CD4-positive, alpha-beta T cell (primary cell): ENCODE results near the gene EPRS1. TPM values are rescaled to one million over a fixed set of nuclear protein-coding genes. Genes with fewer than 3 reads are reported as not detected.

Experiments used
- ATAC-seq: fragments of 200-7000 bp; cut with Tn5 transposase; one replicate; pipeline ENCODE4 v1.10.0; 2022; ENCODE audit warnings: mild to moderate bottlenecking; ENCODE audit not compliant: poor library complexity
- CTCF ChIA-PET: fragments of 350-600 bp; sonication (Branson Sonifier 250); formaldehyde crosslinking; loops from one replicate; lab custom pipeline; 2021; ENCODE audit warnings: antibody characterized with exemption, inconsistent platforms; lab: Charles Lee
- POLR2A ChIA-PET: fragments of 350-600 bp; sonication (Branson Sonifier 250); formaldehyde crosslinking; loops from one replicate; lab custom pipeline; 2021; ENCODE audit warnings: antibody characterized with exemption, inconsistent platforms; lab: Charles Lee
- DNase-seq, 14 experiments: peaks; one replicate each; pipeline ENCODE4 v3.0.0-alpha.2; 2013 to 2020; ENCODE audit warnings: mixed read lengths in 2 of 14
- H3K27ac ChIP-seq, 2 donors: one replicate each; pipeline versions ENCODE4 v1.5.1 to v1.7.0; 2013; ENCODE audit warnings: low read length in 2 of 2, low read depth in 1 of 2, mild to moderate bottlenecking in 1 of 2
- H3K27me3 ChIP-seq, 2 experiments: 1 replicate in 1 of 2; 2 replicates in 1 of 2; pipeline versions ENCODE4 v1.6.1 to v1.7.0; 2013; ENCODE audit warnings: low read length in 2 of 2, control low read depth in 1 of 2, mild to moderate bottlenecking in 1 of 2, moderate library complexity in 1 of 2; ENCODE audit not compliant: insufficient read depth in 2 of 2, control insufficient read depth in 1 of 2
- H3K36me3 ChIP-seq: one replicate; pipeline ENCODE4 v1.6.1; 2013; ENCODE audit warnings: low read length, control low read depth; ENCODE audit not compliant: insufficient read depth
- H3K4me1 ChIP-seq: one replicate; pipeline ENCODE4 v1.6.1; 2013; ENCODE audit warnings: low read length, control low read depth; ENCODE audit not compliant: insufficient read depth
- H3K4me3 ChIP-seq: one replicate; pipeline ENCODE4 v1.5.1; 2013; ENCODE audit warnings: mild to moderate bottlenecking, low read length, moderate library complexity
- H3K9me3 ChIP-seq, 2 experiments: 1 replicate in 1 of 2; 2 replicates in 1 of 2; pipeline versions ENCODE4 v1.6.1 to v1.7.0; 2013; ENCODE audit warnings: low read length in 2 of 2, mild to moderate bottlenecking in 2 of 2, control low read depth in 1 of 2, moderate library complexity in 1 of 2; ENCODE audit not compliant: control insufficient read depth in 1 of 2, insufficient read depth in 1 of 2
- H3K27ac Mint-ChIP-seq: one replicate; pipeline ENCODE4 v1.8.0; 2020; ENCODE audit warnings: mixed read lengths
- H3K27me3 Mint-ChIP-seq: one replicate; pipeline ENCODE4 v1.8.0; 2021; ENCODE audit warnings: mixed read lengths
- H3K36me3 Mint-ChIP-seq: one replicate; pipeline ENCODE4 v1.8.0; 2021; ENCODE audit warnings: low read depth, mixed read lengths
- H3K4me1 Mint-ChIP-seq: one replicate; pipeline ENCODE4 v1.8.0; 2021; ENCODE audit warnings: low read depth, mixed read lengths
- H3K4me3 Mint-ChIP-seq: one replicate; pipeline ENCODE4 v1.8.0; 2020; ENCODE audit warnings: mild to moderate bottlenecking, mixed read lengths
- H3K9me3 Mint-ChIP-seq: one replicate; pipeline ENCODE4 v1.8.0; 2020; ENCODE audit warnings: mixed read lengths
- intact Hi-C, 2 experiments: fragments of 100-400 bp; cut with DNase I in 1 of 2; cut with micrococcal nuclease in 1 of 2; formaldehyde crosslinking; loops; one replicate each; pipeline versions ENCODE4 v1.15.1 to v1.9.0; 2023 to 2025; cut with DNase I, micrococcal nuclease
- total RNA-seq, 174 experiments: library from RNA in 2 of 174; stranded (reverse) in 2 of 174; gene quantifications; one replicate each; pipeline ENCODE4 v1.2.3 and lab custom pipeline; 2021 to 2026
- TF ChIP-seq, protein P1 (sequence below): fragments of 200-600 bp; IDR thresholded peaks from one replicate; pipeline ENCODE4 v1.8.0; 2022; ENCODE audit warnings: antibody characterized with exemption, mild to moderate bottlenecking

The EPRS1 gene
- total RNA-seq, 2 experiments from 2014 or later = 37.4 to 39.6 TPM

DNA sequence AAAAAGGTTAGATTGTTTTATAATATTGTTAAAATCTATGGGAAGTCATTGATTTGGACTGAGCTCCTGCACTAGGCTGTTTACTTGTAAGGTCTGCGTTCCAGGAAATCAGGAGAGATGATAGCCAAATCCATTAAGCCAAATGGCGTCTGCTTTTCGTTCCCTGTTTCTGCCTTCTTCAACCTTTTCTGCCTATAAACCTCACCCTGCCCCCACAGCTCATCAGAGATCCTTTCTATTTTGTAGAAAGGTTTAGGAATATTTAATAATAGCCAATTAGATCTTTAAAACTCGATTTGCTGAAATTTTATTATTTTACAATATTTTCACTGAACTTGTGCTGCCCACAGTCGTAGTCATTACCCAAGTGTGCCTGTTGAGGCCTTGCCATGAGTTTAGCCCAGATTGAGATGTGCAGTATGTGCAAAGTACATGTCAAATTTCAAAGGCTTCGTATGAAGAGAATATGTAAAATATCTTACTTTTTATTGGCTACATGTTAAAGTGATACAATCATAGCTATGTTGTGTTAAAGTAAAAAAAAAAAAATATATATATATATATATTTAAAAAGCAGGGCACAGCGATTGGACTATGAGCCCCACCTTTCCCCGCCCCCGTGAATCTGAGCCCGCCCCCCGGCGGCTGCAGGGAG is 47.2 kb upstream of the EPRS1 start:
- ATAC-seq (no peak), DNase-seq (peak in 1 of 14 experiments; percentile 9)
- intact Hi-C loops = loop anchor here (1.0 to 10.0 kb wide), 4 partner anchors 45 to 919 kb away; partner anchors contain the start of genes EPRS1 (in 1 of the 2), LYPLAL1 (in 1 of the 2) and RAB3GAP2 (in 1 of the 2)
- Histone ChIP-seq H3K4me1 (peaks cover 31% of the 10 kb centered on the region), H3K27ac (no peak overlapping the region), H3K27me3 (no peaks in the 10 kb centered on the region), H3K4me3 (peak overlapping the region; percentile 80), H3K36me3 (peaks cover 6% of the 10 kb centered on the region), H3K9me3 (no peaks in the 10 kb centered on the region)
- ChIA-PET POLR2A (interaction anchor here (1.2 kb wide), 1 partner anchor 47 kb away, joined by 4 read pairs; the partner anchor contains the start of gene EPRS1), CTCF (interaction anchor here (1.1 to 1.3 kb wide), 2 partner anchors 12 to 20 kb away, joined by 3 read pairs; no protein-coding TSS in a partner anchor)
- Mint-ChIP-seq H3K27ac (peak overlapping the region; percentile 79), H3K4me3 (peak overlapping the region; percentile 71), H3K9me3 (no peaks in the 10 kb centered on the region), H3K27me3 (no peaks in the 10 kb centered on the region), H3K36me3 (peaks cover 36% of the 10 kb centered on the region), H3K4me1 (peaks cover 32% of the 10 kb centered on the region)
- TF ChIP-seq, protein P1, sequence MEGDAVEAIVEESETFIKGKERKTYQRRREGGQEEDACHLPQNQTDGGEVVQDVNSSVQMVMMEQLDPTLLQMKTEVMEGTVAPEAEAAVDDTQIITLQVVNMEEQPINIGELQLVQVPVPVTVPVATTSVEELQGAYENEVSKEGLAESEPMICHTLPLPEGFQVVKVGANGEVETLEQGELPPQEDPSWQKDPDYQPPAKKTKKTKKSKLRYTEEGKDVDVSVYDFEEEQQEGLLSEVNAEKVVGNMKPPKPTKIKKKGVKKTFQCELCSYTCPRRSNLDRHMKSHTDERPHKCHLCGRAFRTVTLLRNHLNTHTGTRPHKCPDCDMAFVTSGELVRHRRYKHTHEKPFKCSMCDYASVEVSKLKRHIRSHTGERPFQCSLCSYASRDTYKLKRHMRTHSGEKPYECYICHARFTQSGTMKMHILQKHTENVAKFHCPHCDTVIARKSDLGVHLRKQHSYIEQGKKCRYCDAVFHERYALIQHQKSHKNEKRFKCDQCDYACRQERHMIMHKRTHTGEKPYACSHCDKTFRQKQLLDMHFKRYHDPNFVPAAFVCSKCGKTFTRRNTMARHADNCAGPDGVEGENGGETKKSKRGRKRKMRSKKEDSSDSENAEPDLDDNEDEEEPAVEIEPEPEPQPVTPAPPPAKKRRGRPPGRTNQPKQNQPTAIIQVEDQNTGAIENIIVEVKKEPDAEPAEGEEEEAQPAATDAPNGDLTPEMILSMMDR = no peak

DNA sequence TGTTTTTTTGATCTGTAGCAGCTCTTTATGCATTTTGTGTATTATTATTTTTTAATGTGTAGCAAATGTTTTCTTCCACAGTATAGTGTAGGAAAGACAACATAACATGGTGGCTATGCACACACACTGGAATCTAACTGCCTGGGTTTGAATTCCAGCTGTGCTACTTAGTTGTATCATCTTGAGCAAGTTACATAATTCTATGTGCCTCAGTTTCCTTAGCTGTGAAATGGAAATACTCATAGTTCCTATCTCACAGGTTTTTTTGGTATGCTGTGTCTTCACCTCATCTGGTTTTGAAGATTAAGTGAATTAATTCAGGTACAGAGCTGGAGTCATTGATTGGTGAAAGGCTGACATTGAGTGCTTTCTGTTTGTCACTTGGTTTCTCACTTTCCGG is 46.4 kb upstream of the EPRS1 start:
- H3K4me3 Mint-ChIP-seq = peak overlapping the region; percentile 71
- CTCF ChIA-PET = interaction anchor here (0.8 kb wide), 1 partner anchor 47 kb away, joined by 3 read pairs; the partner anchor contains the start of gene EPRS1
- no peak for DNase-seq

More for the DNA sequence above, 46.4 kb upstream of the EPRS1 start:
- peak overlapping the region; percentile 79 for H3K27ac Mint-ChIP-seq
- H3K9me3 Mint-ChIP-seq = no peaks in the 10 kb centered on the region
- no peaks in the 10 kb centered on the region for H3K27me3 Mint-ChIP-seq
- H3K9me3 ChIP-seq = no peaks in the 10 kb centered on the region
- no peaks in the 10 kb centered on the region for H3K27me3 ChIP-seq
- H3K4me1 Mint-ChIP-seq = peaks cover 28% of the 10 kb centered on the region
- POLR2A ChIA-PET = interaction anchor here (1.2 kb wide), 1 partner anchor 46 kb away, joined by 5 read pairs; the partner anchor contains the start of gene EPRS1
- ATAC-seq = no peak
- H3K4me1 ChIP-seq = peaks cover 28% of the 10 kb centered on the region
- no peak overlapping the region for H3K27ac ChIP-seq
- peaks cover 2% of the 10 kb centered on the region for H3K36me3 ChIP-seq
- TF ChIP-seq, protein P1 = no peak
- peaks cover 29% of the 10 kb centered on the region for H3K36me3 Mint-ChIP-seq
- intact Hi-C loops = loop anchor here in 1 of 2 experiments (10.0 kb wide), 1 partner anchor 918 kb away; the partner anchor contains the start of gene LYPLAL1
- H3K4me3 ChIP-seq = no peak overlapping the region
